Testis (tissue), 3 donors: ENCODE measurements around the gene WDR48. TPM values are rescaled to one million over a fixed set of nuclear protein-coding genes. Genes with fewer than 3 reads are reported as not detected.

Experiments
- DNase-seq: peaks from one replicate; pipeline ENCODE4 v3.0.0-alpha.2; 2019
- H3K27ac ChIP-seq, 2 donors: fragments of 200-600 bp; sonication (generic); one replicate each; pipeline ENCODE4 v1.5.1; 2019
- H3K27me3 ChIP-seq: fragments of 200-600 bp; sonication (generic); one replicate; pipeline ENCODE4 v1.5.1; 2019
- H3K36me3 ChIP-seq: fragments of 200-600 bp; sonication (generic); one replicate; pipeline ENCODE4 v1.5.1; 2017; ENCODE audit warnings: low read depth; ENCODE audit errors: missing control alignments
- H3K4me1 ChIP-seq: fragments of 200-600 bp; sonication (generic); one replicate; pipeline ENCODE4 v1.5.1; 2019
- H3K4me3 ChIP-seq, 2 donors: fragments of 200-600 bp; sonication (generic); one replicate each; pipeline ENCODE4 v1.5.1; 2017 to 2019
- H3K9me3 ChIP-seq: fragments of 200-600 bp; sonication (generic); one replicate; pipeline ENCODE4 v1.5.1; 2017
- POLR2A ChIP-seq: fragments of 450-650 bp; IDR thresholded peaks from one replicate; pipeline ENCODE4 v1.6.1; 2017; ENCODE audit warnings: antibody characterized with exemption, mild to moderate bottlenecking, moderate library complexity
- WGBS, 2 donors: methylation state at CpG; one replicate each; pipeline ENCODE4 v1.1.5; 2018; 5-methylcytosine and 5-hydroxymethylcytosine counted together
- intact Hi-C: fragments of 100-400 bp; cut with DNase I; formaldehyde crosslinking; loops from one replicate; pipeline ENCODE4 v1.15.1; 2023; ENCODE audit warnings: low total_unique reads
- polyA plus RNA-seq: library from polyadenylated mRNA; stranded (reverse); fragments of 350-450 nt; fragmentation: Illumina TruSeq; extraction: RNeasy Lipid Tissue Mini Kit (QIAGEN cat#74804); gene quantifications from one replicate; pipeline ENCODE4 v1.2.3, GENCODE V29; 2014; ENCODE audit warnings: low read depth, low replicate concordance; ENCODE audit not compliant: insufficient read depth
- total RNA-seq, 2 donors: library from RNA; depleted of rRNA; stranded (reverse); fragments of >200 nt; gene quantifications; one replicate each; pipeline ENCODE4 v1.2.3, GENCODE V29; 2016
- TF ChIP-seq, protein P1 (sequence below), 3 experiments: fragments of 450-650 bp in 2 of 3; fragments of 200-600 bp in 1 of 3; sonication (generic) in 1 of 3; IDR thresholded peaks; one replicate each; pipeline ENCODE4 v1.5.1; 2016 to 2019; ENCODE audit warnings: antibody characterized with exemption in 3 of 3, mild to moderate bottlenecking in 2 of 3, moderate library complexity in 1 of 3

WDR48 gene
- total and polyA plus RNA-seq, 3 donors from 2014 or later, result 67.8 to 130 (median 74.1) TPM

GRCh38 chr3:39110041-39110639, 58.3 kb downstream of the WDR48 start:
- Histone ChIP-seq H3K4me3 (no peak overlapping the region), H3K27me3 (no peaks in the 10 kb centered on the region), H3K4me1 (peaks cover 11% of the 10 kb centered on the region), H3K27ac (no peak overlapping the region), H3K36me3 (no peaks in the 10 kb centered on the region), H3K9me3 (no peaks in the 10 kb centered on the region)
- TF ChIP-seq, protein P1, sequence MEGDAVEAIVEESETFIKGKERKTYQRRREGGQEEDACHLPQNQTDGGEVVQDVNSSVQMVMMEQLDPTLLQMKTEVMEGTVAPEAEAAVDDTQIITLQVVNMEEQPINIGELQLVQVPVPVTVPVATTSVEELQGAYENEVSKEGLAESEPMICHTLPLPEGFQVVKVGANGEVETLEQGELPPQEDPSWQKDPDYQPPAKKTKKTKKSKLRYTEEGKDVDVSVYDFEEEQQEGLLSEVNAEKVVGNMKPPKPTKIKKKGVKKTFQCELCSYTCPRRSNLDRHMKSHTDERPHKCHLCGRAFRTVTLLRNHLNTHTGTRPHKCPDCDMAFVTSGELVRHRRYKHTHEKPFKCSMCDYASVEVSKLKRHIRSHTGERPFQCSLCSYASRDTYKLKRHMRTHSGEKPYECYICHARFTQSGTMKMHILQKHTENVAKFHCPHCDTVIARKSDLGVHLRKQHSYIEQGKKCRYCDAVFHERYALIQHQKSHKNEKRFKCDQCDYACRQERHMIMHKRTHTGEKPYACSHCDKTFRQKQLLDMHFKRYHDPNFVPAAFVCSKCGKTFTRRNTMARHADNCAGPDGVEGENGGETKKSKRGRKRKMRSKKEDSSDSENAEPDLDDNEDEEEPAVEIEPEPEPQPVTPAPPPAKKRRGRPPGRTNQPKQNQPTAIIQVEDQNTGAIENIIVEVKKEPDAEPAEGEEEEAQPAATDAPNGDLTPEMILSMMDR (IDR thresholded peaks at IDR 0.05), result no peak
- TF ChIP-seq POLR2A, result no peak
- no peak for DNase-seq
- WGBS, 2 donors, result 50 to 88% methylated on average over 2 of the region's 2 CpGs
- intact Hi-C loops, result no loop called here

DNA sequence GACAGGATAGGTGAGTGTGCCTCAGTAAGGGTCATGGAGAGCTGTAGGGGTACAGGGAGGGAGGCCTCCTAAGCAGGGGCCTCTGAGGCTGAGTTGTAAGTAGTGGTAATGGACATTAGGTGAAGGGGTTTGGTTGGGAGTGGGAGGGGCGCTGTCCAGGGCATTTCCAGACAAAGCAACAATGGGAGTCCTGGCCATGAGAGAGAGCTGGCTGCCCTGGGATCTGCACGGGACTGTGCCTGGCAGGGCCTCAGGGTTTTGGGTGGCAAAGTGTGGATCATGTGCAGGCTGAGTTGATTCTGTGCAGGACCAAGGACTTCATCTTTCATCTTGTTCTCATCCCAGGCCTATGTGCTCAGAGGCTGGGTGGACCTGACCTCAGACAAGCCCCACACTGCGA, 60.3 kb downstream of the WDR48 start:
- Histone ChIP-seq H3K9me3 (no peaks in the 10 kb centered on the region), H3K4me3 (no peak overlapping the region), H3K27ac (no peak overlapping the region), H3K4me1 (peaks cover 6% of the 10 kb centered on the region), H3K36me3 (no peaks in the 10 kb centered on the region), H3K27me3 (no peaks in the 10 kb centered on the region)
- no peak for DNase-seq
- WGBS, 2 donors, result 91 to 100% methylated on average over 2 to 3 of the region's 3 CpGs
- intact Hi-C loops, result no loop called here
- TF ChIP-seq, protein P1 (IDR thresholded peaks at IDR 0.05), result no peak
- no peak for TF ChIP-seq POLR2A

DNA sequence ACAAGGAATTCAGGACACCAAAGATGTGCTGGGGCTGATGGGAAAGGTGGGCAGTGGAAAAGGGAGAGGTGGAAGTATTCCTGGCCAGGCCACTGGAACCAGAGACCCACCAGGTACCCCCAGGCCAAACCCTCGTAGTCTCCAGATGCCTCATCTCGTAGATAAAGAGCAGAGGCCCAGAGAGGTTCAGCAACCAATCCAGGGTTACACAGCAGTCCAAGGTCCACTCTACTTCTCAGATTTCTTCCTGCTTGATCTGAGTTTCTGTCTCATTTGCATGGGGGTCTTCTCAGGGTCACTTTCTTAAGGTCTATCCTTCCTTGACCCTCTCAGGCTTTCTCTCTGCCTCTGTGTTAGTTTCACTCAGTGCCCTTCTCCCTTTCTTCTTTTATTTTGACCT, 60.7 kb downstream of the WDR48 start:
- 90 to 100% methylated on average over 2 of the region's 2 CpGs for WGBS, 2 donors
- Histone ChIP-seq H3K9me3 (no peaks in the 10 kb centered on the region), H3K27ac (no peak overlapping the region), H3K4me3 (no peak overlapping the region), H3K4me1 (peaks cover 6% of the 10 kb centered on the region), H3K27me3 (no peaks in the 10 kb centered on the region), H3K36me3 (no peaks in the 10 kb centered on the region)
- intact Hi-C loops, result no loop called here
- no peak for TF ChIP-seq POLR2A
- TF ChIP-seq, protein P1 (IDR thresholded peaks at IDR 0.05), result no peak
- no peak for DNase-seq

GRCh38 chr3:39113291-39113690, 61.5 kb downstream of the WDR48 start:
- 64 to 74% methylated on average over 3 of the region's 3 CpGs for WGBS, 2 donors
- DNase-seq, result no peak
- Histone ChIP-seq H3K4me3 (no peak overlapping the region), H3K4me1 (peaks cover 2% of the 10 kb centered on the region), H3K27me3 (no peaks in the 10 kb centered on the region), H3K9me3 (no peaks in the 10 kb centered on the region), H3K27ac (no peak overlapping the region), H3K36me3 (no peaks in the 10 kb centered on the region)
- intact Hi-C loops, result no loop called here
- TF ChIP-seq, protein P1 (IDR thresholded peaks at IDR 0.05), result no peak
- TF ChIP-seq POLR2A, result no peak

DNA sequence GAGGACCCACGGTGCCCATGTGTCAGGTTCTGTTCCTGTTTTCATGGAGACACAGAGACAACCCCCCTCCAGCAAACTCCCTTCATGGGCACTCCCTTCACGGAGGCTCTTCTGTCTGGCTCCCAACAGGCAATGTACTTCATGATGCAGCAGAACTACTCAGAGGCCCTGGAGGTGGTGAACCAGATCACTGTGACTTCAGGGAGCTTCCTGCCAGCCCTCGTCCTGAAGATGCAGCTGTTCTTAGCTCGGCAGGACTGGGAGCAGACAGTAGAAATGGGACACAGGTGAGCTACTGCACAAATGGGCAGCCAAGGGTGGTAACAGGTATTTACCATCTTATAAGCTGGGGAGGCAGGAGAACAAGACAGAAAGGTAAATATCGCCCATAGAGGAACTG, 62.6 kb downstream of the WDR48 start:
- WGBS, 2 donors, result 88 to 91% methylated on average over 3 to 5 of the region's 5 CpGs
- H3K36me3 ChIP-seq, result no peaks in the 10 kb centered on the region
- intact Hi-C loops, result no loop called here

More for the DNA sequence above, 62.6 kb downstream of the WDR48 start:
- H3K4me1 ChIP-seq, result no peaks in the 10 kb centered on the region
- no peak overlapping the region for H3K27ac ChIP-seq
- no peaks in the 10 kb centered on the region for H3K27me3 ChIP-seq
- H3K4me3 ChIP-seq, result no peak overlapping the region
- no peaks in the 10 kb centered on the region for H3K9me3 ChIP-seq
- TF ChIP-seq, protein P1 (IDR thresholded peaks at IDR 0.05), result no peak
- no peak for TF ChIP-seq POLR2A
- no peak for DNase-seq
